RWPE2 (cell line): ENCODE measurements around the gene FBXW10B.
"Not testable (repeated sequence)": the region's sequence is repeated elsewhere in the genome, so short reads cannot be mapped to it uniquely, and the experiment has no call there.

Experiments
- ATAC-seq: fragments of 200-7000 bp; cut with Tn5 transposase; 3 replicates; pipeline ENCODE4 v1.9.1; 2021; ENCODE audit warnings: low read depth
- DNase-seq: peaks from one replicate; pipeline ENCODE4 v3.0.0-alpha.2; 2020; ENCODE audit warnings: low spot score
- H3K27ac ChIP-seq: fragments of 450-650 bp; 2 replicates; pipeline ENCODE4 v1.5.1; 2017; ENCODE audit warnings: mild to moderate bottlenecking; ENCODE audit not compliant: poor library complexity, severe bottlenecking
- H3K27me3 ChIP-seq: fragments of 250-450 bp; sonication (Bioruptor Pico); 2 replicates; pipeline ENCODE4 v1.5.1; 2021; ENCODE audit warnings: mild to moderate bottlenecking, moderate library complexity; ENCODE audit not compliant: insufficient read depth, poor library complexity, severe bottlenecking
- H3K36me3 ChIP-seq: fragments of 250-450 bp; sonication (Bioruptor Pico); 2 replicates; pipeline ENCODE4 v1.5.1; 2020; ENCODE audit warnings: low read depth, mild to moderate bottlenecking, moderate library complexity
- H3K4me1 ChIP-seq: fragments of 250-450 bp; sonication (Bioruptor Pico); 2 replicates; pipeline ENCODE4 v1.5.1; 2021; ENCODE audit warnings: mild to moderate bottlenecking, moderate library complexity; ENCODE audit not compliant: insufficient read depth, poor library complexity, severe bottlenecking
- H3K4me3 ChIP-seq: fragments of 250-450 bp; sonication (Bioruptor Pico); 2 replicates; pipeline ENCODE4 v1.5.1; 2021; ENCODE audit warnings: mild to moderate bottlenecking, moderate library complexity; ENCODE audit not compliant: severe bottlenecking
- H3K9me3 ChIP-seq: fragments of 250-450 bp; sonication (Bioruptor Pico); 2 replicates; pipeline ENCODE4 v1.5.1; 2021; ENCODE audit warnings: mild to moderate bottlenecking, moderate library complexity; ENCODE audit not compliant: severe bottlenecking
- TF ChIP-seq, protein P1 (sequence below): fragments of 450-650 bp; IDR thresholded peaks from one replicate; pipeline ENCODE4 v1.5.1; 2017; ENCODE audit warnings: mild to moderate bottlenecking, moderate library complexity; ENCODE audit not compliant: poor library complexity, severe bottlenecking

FBXW10B gene, protein sequence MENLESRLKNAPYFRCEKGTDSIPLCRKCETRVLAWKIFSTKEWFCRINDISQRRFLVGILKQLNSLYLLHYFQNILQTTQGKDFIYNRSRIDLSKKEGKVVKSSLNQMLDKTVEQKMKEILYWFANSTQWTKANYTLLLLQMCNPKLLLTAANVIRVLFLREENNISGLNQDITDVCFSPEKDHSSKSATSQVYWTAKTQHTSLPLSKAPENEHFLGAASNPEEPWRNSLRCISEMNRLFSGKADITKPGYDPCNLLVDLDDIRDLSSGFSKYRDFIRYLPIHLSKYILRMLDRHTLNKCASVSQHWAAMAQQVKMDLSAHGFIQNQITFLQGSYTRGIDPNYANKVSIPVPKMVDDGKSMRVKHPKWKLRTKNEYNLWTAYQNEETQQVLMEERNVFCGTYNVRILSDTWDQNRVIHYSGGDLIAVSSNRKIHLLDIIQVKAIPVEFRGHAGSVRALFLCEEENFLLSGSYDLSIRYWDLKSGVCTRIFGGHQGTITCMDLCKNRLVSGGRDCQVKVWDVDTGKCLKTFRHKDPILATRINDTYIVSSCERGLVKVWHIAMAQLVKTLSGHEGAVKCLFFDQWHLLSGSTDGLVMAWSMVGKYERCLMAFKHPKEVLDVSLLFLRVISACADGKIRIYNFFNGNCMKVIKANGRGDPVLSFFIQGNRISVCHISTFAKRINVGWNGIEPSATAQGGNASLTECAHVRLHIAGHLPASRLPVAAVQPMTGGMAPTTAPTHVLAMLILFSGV

DNA sequence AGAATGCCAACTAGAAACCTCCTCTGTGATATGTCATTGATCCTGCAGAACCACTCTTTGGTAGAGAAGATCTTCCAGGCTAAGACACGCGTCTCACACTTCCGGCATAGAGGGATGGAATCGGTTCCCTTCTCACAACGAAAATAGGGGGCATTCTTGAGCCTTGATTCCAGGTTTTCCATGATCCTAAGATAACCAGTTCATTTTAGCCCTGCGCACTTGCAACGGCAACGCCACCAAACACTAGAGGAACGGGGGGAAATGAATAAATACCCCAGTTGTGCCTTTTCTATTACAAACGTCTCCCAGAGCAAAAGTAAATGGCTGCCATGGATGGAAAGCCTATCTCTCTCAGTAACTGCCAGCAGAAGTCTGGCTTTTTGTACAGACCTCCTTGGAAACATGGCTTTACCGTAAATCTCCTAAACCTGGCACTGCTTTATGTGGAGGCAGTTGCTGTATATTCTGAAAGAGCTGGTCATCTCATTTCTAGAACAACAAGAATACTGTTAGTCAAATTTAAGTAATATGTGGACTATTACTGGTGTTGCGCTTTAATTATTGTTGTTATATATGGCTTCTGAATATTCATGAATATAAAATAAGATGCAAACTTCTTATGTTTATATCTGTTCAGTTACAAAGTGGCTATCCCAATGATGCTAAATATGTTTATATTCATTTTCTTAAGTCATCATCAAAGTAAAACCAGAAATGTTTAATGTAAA, at the start of gene FBXW10B:
Gene FBXW10B (minus strand): TSS at position 374 of the 728 bp plus-strand sequence. CDS start 192 bp downstream, at position 182.
- DNase-seq, H3K36me3 ChIP-seq, H3K27ac ChIP-seq, H3K27me3 ChIP-seq, H3K4me3 ChIP-seq, ATAC-seq, H3K9me3 ChIP-seq, H3K4me1 ChIP-seq: not testable (repeated sequence)

DNA sequence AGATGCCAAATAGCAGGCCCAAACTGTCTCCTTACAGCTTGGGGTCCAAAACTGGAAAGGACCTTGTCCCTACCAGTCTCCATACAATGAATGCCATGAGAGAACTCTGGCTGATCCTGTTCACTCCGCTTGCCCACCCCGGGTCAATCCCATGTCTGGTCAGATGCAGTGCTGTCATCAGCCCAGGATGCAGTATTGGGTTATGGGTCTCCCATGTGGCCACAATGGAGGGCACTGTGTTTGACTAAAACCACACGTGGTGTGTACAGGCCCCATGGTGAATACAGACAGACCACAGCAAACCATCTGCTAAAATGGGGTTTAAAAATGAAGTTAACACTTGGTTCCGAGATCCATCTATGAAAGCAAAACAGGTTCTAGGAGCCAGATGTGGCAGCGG, 44.2 kb upstream of the FBXW10B start:
- ATAC-seq (no peak), DNase-seq (no peak)
- TF ChIP-seq, protein P1, sequence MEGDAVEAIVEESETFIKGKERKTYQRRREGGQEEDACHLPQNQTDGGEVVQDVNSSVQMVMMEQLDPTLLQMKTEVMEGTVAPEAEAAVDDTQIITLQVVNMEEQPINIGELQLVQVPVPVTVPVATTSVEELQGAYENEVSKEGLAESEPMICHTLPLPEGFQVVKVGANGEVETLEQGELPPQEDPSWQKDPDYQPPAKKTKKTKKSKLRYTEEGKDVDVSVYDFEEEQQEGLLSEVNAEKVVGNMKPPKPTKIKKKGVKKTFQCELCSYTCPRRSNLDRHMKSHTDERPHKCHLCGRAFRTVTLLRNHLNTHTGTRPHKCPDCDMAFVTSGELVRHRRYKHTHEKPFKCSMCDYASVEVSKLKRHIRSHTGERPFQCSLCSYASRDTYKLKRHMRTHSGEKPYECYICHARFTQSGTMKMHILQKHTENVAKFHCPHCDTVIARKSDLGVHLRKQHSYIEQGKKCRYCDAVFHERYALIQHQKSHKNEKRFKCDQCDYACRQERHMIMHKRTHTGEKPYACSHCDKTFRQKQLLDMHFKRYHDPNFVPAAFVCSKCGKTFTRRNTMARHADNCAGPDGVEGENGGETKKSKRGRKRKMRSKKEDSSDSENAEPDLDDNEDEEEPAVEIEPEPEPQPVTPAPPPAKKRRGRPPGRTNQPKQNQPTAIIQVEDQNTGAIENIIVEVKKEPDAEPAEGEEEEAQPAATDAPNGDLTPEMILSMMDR, result no peak
- no peak overlapping the region for H3K27ac ChIP-seq
- H3K4me1 ChIP-seq, result peaks cover 26% of the 10 kb centered on the region
- peaks cover 12% of the 10 kb centered on the region for H3K36me3 ChIP-seq
- H3K9me3 ChIP-seq, result no peaks in the 10 kb centered on the region
- H3K4me3 ChIP-seq, result no peak overlapping the region
- H3K27me3 ChIP-seq, result no peaks in the 10 kb centered on the region

- Histone ChIP-seq H3K36me3 (peaks cover 12% of the 10 kb centered on the region), H3K27me3 (no peaks in the 10 kb centered on the region), H3K4me1 (peaks cover 31% of the 10 kb centered on the region), H3K4me3 (no peak overlapping the region), H3K9me3 (no peaks in the 10 kb centered on the region), H3K27ac (peak overlapping the region; percentile 99)
- ATAC-seq (no peak), DNase-seq (no peak)
- TF ChIP-seq, protein P1, result no peak
Observed at GRCh38 chr17:15663176-15663575, 43.7 kb upstream of the FBXW10B start.

DNA sequence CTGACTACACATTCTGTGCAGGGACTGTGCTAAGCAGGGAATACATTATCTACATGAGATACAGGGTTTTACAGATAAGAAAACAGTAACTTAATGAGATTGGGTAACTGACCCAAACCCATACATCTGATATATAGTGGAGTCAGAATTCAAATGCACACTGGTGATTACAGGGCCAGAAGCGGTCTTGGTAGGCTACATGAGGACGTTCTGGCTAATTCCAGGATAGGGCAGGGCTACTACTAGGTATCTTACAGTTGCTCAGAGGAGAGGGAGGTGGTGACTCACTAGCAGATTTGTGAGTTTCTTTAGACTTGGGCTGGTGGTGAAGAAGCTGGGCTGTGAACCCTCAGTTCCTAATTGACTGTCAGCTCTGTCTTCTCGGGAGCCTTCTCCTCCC, 43.2 kb upstream of the FBXW10B start:
- no peak overlapping the region for H3K4me3 ChIP-seq
- peaks cover 12% of the 10 kb centered on the region for H3K36me3 ChIP-seq
- H3K27me3 ChIP-seq, result no peaks in the 10 kb centered on the region
- TF ChIP-seq, protein P1, result no peak
- no peaks in the 10 kb centered on the region for H3K9me3 ChIP-seq
- H3K27ac ChIP-seq, result peak overlapping the region; percentile 99
- peaks cover 36% of the 10 kb centered on the region for H3K4me1 ChIP-seq
- DNase-seq (no peak), ATAC-seq (peak; percentile 43)

GRCh38 chr17:15660077-15660476, 40.6 kb upstream of the FBXW10B start:
- ATAC-seq (no peak), DNase-seq (no peak)
- peaks cover 9% of the 10 kb centered on the region; the same call in 1 of the 2 replicates for H3K36me3 ChIP-seq
- no peak overlapping the region for H3K4me3 ChIP-seq
- no peaks in the 10 kb centered on the region for H3K9me3 ChIP-seq
- H3K27ac ChIP-seq, result peak overlapping the region; percentile 99
- peaks cover 49% of the 10 kb centered on the region for H3K4me1 ChIP-seq
- TF ChIP-seq, protein P1, result no peak
- no peaks in the 10 kb centered on the region for H3K27me3 ChIP-seq
